HG02938 (cell line): ENCODE results near the gene FRMD4A.
"Not testable (repeated sequence)": the region's sequence is repeated elsewhere in the genome, so short reads cannot be mapped to it uniquely, and the experiment has no call there.

ENCODE experiments used
- ATAC-seq: cut with Tn5 transposase; IDR thresholded peaks from one replicate; pipeline ENCODE4 v1.9.1; 2021; ENCODE audit warnings: mild to moderate bottlenecking, moderate library complexity; ENCODE audit not compliant: unreplicated experiment

FRMD4A gene

GRCh38 chr10:14116837-14117236, 213.9 kb downstream of the FRMD4A start:
- ATAC-seq: no peak

GRCh38 chr10:14116021-14116420, 214.7 kb downstream of the FRMD4A start:
- ATAC-seq: no peak

- ATAC-seq: no peak
Observed at GRCh38 chr10:14114791-14115190, 215.9 kb downstream of the FRMD4A start.

GRCh38 chr10:14112056-14112455, 218.7 kb downstream of the FRMD4A start:
- no peak for ATAC-seq

- no peak for ATAC-seq
Observed at GRCh38 chr10:14111208-14111607, 219.5 kb downstream of the FRMD4A start.

GRCh38 chr10:14106828-14107227, 223.9 kb downstream of the FRMD4A start:
- ATAC-seq: no peak

GRCh38 chr10:14102056-14102455, 228.7 kb downstream of the FRMD4A start:
- ATAC-seq: no peak

- ATAC-seq: no peak
Observed at GRCh38 chr10:14099885-14100284, 230.8 kb downstream of the FRMD4A start.

GRCh38 chr10:14093730-14094484, 236.8 kb downstream of the FRMD4A start:
- ATAC-seq: no peak

GRCh38 chr10:14092799-14093198, 237.9 kb downstream of the FRMD4A start:
- no peak for ATAC-seq

GRCh38 chr10:14089556-14090292, 241.0 kb downstream of the FRMD4A start:
- no peak for ATAC-seq

GRCh38 chr10:14087566-14087965, 243.2 kb downstream of the FRMD4A start:
- no peak for ATAC-seq

GRCh38 chr10:14086596-14086995, 244.1 kb downstream of the FRMD4A start:
- ATAC-seq: no peak

- no peak for ATAC-seq
Observed at GRCh38 chr10:14084875-14085274, 245.8 kb downstream of the FRMD4A start.

- no peak for ATAC-seq
Observed at GRCh38 chr10:14080795-14081194, 249.9 kb downstream of the FRMD4A start.

GRCh38 chr10:14077430-14077829, 253.3 kb downstream of the FRMD4A start:
- no peak for ATAC-seq

GRCh38 chr10:14074062-14074884, 256.5 kb downstream of the FRMD4A start:
- no peak for ATAC-seq

- ATAC-seq: no peak
Observed at GRCh38 chr10:14072541-14072940, 258.2 kb downstream of the FRMD4A start.

- ATAC-seq: no peak
Observed at GRCh38 chr10:14071956-14072355, 258.8 kb downstream of the FRMD4A start.

- no peak for ATAC-seq
Observed at GRCh38 chr10:14068601-14069250, 262.0 kb downstream of the FRMD4A start.

- ATAC-seq: not testable (repeated sequence)
Observed at GRCh38 chr10:14067638-14068037, 263.1 kb downstream of the FRMD4A start.
